IMR-90 (cell line): Measurements from ENCODE around the gene CHN1. TPM values are rescaled to one million over a fixed set of nuclear protein-coding genes. Genes with fewer than 3 reads are reported as not detected.

ENCODE experiments used
- ATAC-seq: fragments of 200-7000 bp; cut with Tn5 transposase; 2 replicates; pipeline ENCODE4 v1.9.1; 2020; ENCODE audit warnings: low read depth, mild to moderate bottlenecking, moderate library complexity
- BruUV-seq: library from RNA; stranded (reverse); fragments of 400-500 nt; replicated peaks from 2 replicates; lab custom pipeline; 2021; lab: Mats Ljungman, UMichigan
- CTCF ChIA-PET: fragments of 300-600 bp; formaldehyde crosslinking; extraction: SDS; loops from one replicate; lab custom pipeline; 2021; ENCODE audit warnings: antibody characterized with exemption; lab: Yijun Ruan, JAX
- POLR2A ChIA-PET: fragments of 300-600 bp; sonication (Branson Sonifier 250); formaldehyde crosslinking; loops from one replicate; lab custom pipeline; 2022; ENCODE audit warnings: antibody characterized with exemption; ENCODE audit not compliant: unreplicated experiment; lab: Charles Lee
- DNase-seq: peaks from one replicate; pipeline ENCODE4 v3.0.0; 2013
- H2AFZ ChIP-seq: replicated peaks from 2 replicates; pipeline ENCODE3; 2013; ENCODE audit warnings: low read length, mild to moderate bottlenecking; ENCODE audit not compliant: poor library complexity
- H2AK5ac ChIP-seq: 2 replicates; pipeline ENCODE4 v1.6.1; 2013; ENCODE audit warnings: low read depth, low read length, inconsistent platforms
- H2AK9ac ChIP-seq: replicated peaks from 2 replicates; pipeline ENCODE3; 2013; ENCODE audit warnings: mild to moderate bottlenecking, low read depth, low read length, moderate library complexity; ENCODE audit not compliant: poor library complexity
- H2BK120ac ChIP-seq: 2 replicates; pipeline ENCODE4 v1.6.1; 2013; ENCODE audit warnings: low read depth, low read length, inconsistent platforms
- H2BK15ac ChIP-seq: 3 replicates; pipeline ENCODE4 v1.6.1; 2013; ENCODE audit warnings: low read depth, low read length, inconsistent platforms
- H2BK20ac ChIP-seq: 2 replicates; pipeline ENCODE4 v1.6.1; 2013; ENCODE audit warnings: low read depth, mild to moderate bottlenecking, inconsistent platforms, low read length, moderate library complexity
- H2BK5ac ChIP-seq: 2 replicates; pipeline ENCODE4 v1.6.1; 2013; ENCODE audit warnings: mild to moderate bottlenecking, low read depth, low read length, inconsistent platforms; ENCODE audit not compliant: poor library complexity, severe bottlenecking
- H3K14ac ChIP-seq: replicated peaks from 2 replicates; pipeline ENCODE4 v1.6.1; 2013; ENCODE audit warnings: low read depth, low read length, inconsistent platforms
- H3K18ac ChIP-seq: 2 replicates; pipeline ENCODE4 v1.6.1; 2013; ENCODE audit warnings: low read depth, low read length, control low read depth
- H3K23ac ChIP-seq: 2 replicates; pipeline ENCODE4 v1.6.1; 2013; ENCODE audit warnings: low read depth, low read length, inconsistent platforms
- H3K27ac ChIP-seq: 2 replicates; pipeline ENCODE4 v1.5.1; 2013; ENCODE audit warnings: mild to moderate bottlenecking, control low read depth, low read length; ENCODE audit not compliant: insufficient read depth
- H3K27me3 ChIP-seq: 2 replicates; pipeline ENCODE4 v1.6.1; 2013; ENCODE audit warnings: low read length; ENCODE audit not compliant: control insufficient read depth, insufficient read depth
- H3K36me3 ChIP-seq: 2 replicates; pipeline ENCODE4 v1.6.1; 2013; ENCODE audit warnings: low read length, mixed read lengths; ENCODE audit not compliant: control insufficient read depth, insufficient read depth
- H3K4ac ChIP-seq: 2 replicates; pipeline ENCODE4 v1.6.1; 2013; ENCODE audit warnings: low read depth, low read length, inconsistent platforms
- H3K4me1 ChIP-seq: 2 replicates; pipeline ENCODE4 v1.6.1; 2013; ENCODE audit warnings: low read length, mixed read lengths; ENCODE audit not compliant: control insufficient read depth, insufficient read depth
- H3K4me2 ChIP-seq: 2 replicates; pipeline ENCODE4 v1.6.1; 2013; ENCODE audit warnings: low read depth, mild to moderate bottlenecking, control low read depth, low read length, moderate library complexity
- H3K4me3 ChIP-seq: 2 replicates; pipeline ENCODE4 v1.5.1; 2013; ENCODE audit warnings: low read depth, mild to moderate bottlenecking, control low read depth, low read length, moderate library complexity; ENCODE audit not compliant: insufficient read depth
- H3K56ac ChIP-seq: 2 replicates; pipeline ENCODE4 v1.6.1; 2013; ENCODE audit warnings: low read length, inconsistent platforms; ENCODE audit not compliant: insufficient read depth; ENCODE audit errors: extremely low read depth
- H3K79me1 ChIP-seq, 2 experiments: 2 replicates each; pipeline ENCODE4 v1.6.1; 2013; ENCODE audit warnings: low read length in 2 of 2, inconsistent platforms in 1 of 2, low read depth in 1 of 2
- H3K9ac ChIP-seq: 2 replicates; pipeline ENCODE4 v1.6.1; 2013; ENCODE audit warnings: low read depth, low read length, control low read depth
- H3K9me1 ChIP-seq: 2 replicates; pipeline ENCODE4 v1.6.1; 2013; ENCODE audit warnings: low read length, inconsistent platforms; ENCODE audit not compliant: insufficient read depth
- H3K9me3 ChIP-seq: 2 replicates; pipeline ENCODE4 v1.6.1; 2013; ENCODE audit warnings: low read length; ENCODE audit not compliant: control insufficient read depth, insufficient read depth
- H4K20me1 ChIP-seq: 2 replicates; pipeline ENCODE4 v1.6.1; 2013; ENCODE audit warnings: low read length, inconsistent platforms; ENCODE audit not compliant: insufficient read depth
- H4K5ac ChIP-seq: 2 replicates; pipeline ENCODE4 v1.6.1; 2013; ENCODE audit warnings: mild to moderate bottlenecking, low read depth, low read length, control low read depth
- H4K8ac ChIP-seq, 2 experiments: 2 replicates each; pipeline ENCODE4 v1.6.1; 2013; ENCODE audit warnings: low read depth in 2 of 2, low read length in 2 of 2, control low read depth in 1 of 2, inconsistent platforms in 1 of 2
- H4K91ac ChIP-seq: 2 replicates; pipeline ENCODE4 v1.6.1; 2013; ENCODE audit warnings: low read depth, low read length, inconsistent platforms; ENCODE audit not compliant: insufficient read depth
- BHLHE40 ChIP-seq: fragments of 150-350 bp; IDR thresholded peaks from 2 replicates; pipeline ENCODE4 v1.6.1; 2016; ENCODE audit warnings: mild to moderate bottlenecking, low read depth, low read length
- CEBPB ChIP-seq: IDR thresholded peaks from 2 replicates; pipeline ENCODE4 v1.6.1; 2012; ENCODE audit warnings: low read depth, low read length, improper control_type of control experiment
- CHD1 ChIP-seq: IDR thresholded peaks from 2 replicates; pipeline ENCODE4 v1.6.1; 2012; ENCODE audit warnings: low read depth, low read length, improper control_type of control experiment
- CTCF ChIP-seq: conservative IDR thresholded peaks from 2 replicates; pipeline ENCODE4 v1.5.1; 2012; ENCODE audit warnings: mild to moderate bottlenecking, low read depth, low read length, improper control_type of control experiment
- ELK1 ChIP-seq: fragments of 150-350 bp; IDR thresholded peaks from 2 replicates; pipeline ENCODE4 v1.6.1; 2016; ENCODE audit warnings: low read depth, mild to moderate bottlenecking, low read length, moderate library complexity, borderline replicate concordance
- MAFK ChIP-seq: IDR thresholded peaks from 2 replicates; pipeline ENCODE4 v1.6.1; 2012; ENCODE audit warnings: low read depth, low read length, improper control_type of control experiment
- MAZ ChIP-seq: IDR thresholded peaks from 2 replicates; pipeline ENCODE4 v1.6.1; 2012; ENCODE audit warnings: low read depth, mild to moderate bottlenecking, low read length, improper control_type of control experiment, moderate library complexity, borderline replicate concordance
- MXI1 ChIP-seq: IDR thresholded peaks from 2 replicates; pipeline ENCODE4 v1.6.1; 2012; ENCODE audit warnings: low read depth, mild to moderate bottlenecking, low read length, moderate library complexity, borderline replicate concordance
- RAD21 ChIP-seq: IDR thresholded peaks from 2 replicates; pipeline ENCODE4 v1.6.1; 2012; ENCODE audit warnings: low read length, improper control_type of control experiment
- SMC3 ChIP-seq: fragments of 150-350 bp; IDR thresholded peaks from 2 replicates; pipeline ENCODE4 v1.6.1; 2016; ENCODE audit warnings: low read depth, mild to moderate bottlenecking, antibody characterized with exemption, low read length, moderate library complexity
- USF2 ChIP-seq: fragments of 150-350 bp; IDR thresholded peaks from 2 replicates; pipeline ENCODE4 v1.6.1; 2017; ENCODE audit warnings: mild to moderate bottlenecking, antibody characterized with exemption, low read length, low read depth
- WGBS, 2 experiments: methylation state at CpG; one replicate each; pipeline versions ENCODE4 v1.1.5 to v1.1.7; 2013; ENCODE audit warnings: missing lambda C conversion rate in 2 of 2; ENCODE audit not compliant: insufficient read length in 1 of 2; ENCODE audit errors: extremely low coverage in 2 of 2; 5-methylcytosine and 5-hydroxymethylcytosine counted together
- dilution Hi-C: fragments of 300-500 bp; cut with HindIII; formaldehyde crosslinking; loops from one replicate; pipeline ENCODE4 v1.14.3; 2018; ENCODE audit warnings: low sequenced_read_pairs; ENCODE audit not compliant: unreplicated experiment
- in situ Hi-C: fragments of 300-500 bp; cut with MboI; formaldehyde crosslinking; loops from 3 replicates; pipeline ENCODE4 v1.14.3; 2019; ENCODE audit warnings: low sequenced_read_pairs, inconsistent platforms, mixed read lengths
- intact Hi-C: fragments of 100-400 bp; cut with micrococcal nuclease; formaldehyde crosslinking; loops from 2 replicates; pipeline ENCODE4 v1.10.0; 2022
- polyA plus RNA-seq, 3 experiments: library from polyadenylated mRNA; depleted of rRNA; stranded (reverse); fragments of >200 nt; gene quantifications; 2 replicates each; pipeline ENCODE4 v1.2.3, GENCODE V29; 2012; ENCODE audit warnings: low replicate concordance in 1 of 3
- total RNA-seq: library from RNA; depleted of rRNA; stranded (reverse); fragments of >200 nt; gene quantifications from 2 replicates; pipeline ENCODE4 v1.2.3, GENCODE V29; 2012

Gene CHN1
- total and polyA plus RNA-seq, 2 of the 4 experiments (the other 2 are of a cell fraction), result 58.4 to 66.9 TPM

- Histone ChIP-seq H3K4me1 (peaks cover 11% of the 10 kb centered on the region), H3K56ac (no peak overlapping the region), H3K4me2 (no peak overlapping the region), H3K4me3 (no peak overlapping the region), H3K9ac (no peak overlapping the region), H3K36me3 (peaks cover 29% of the 10 kb centered on the region), H2BK15ac (no peak overlapping the region), H3K23ac (no peak overlapping the region; the same call in 1 of the 2 replicates), H4K91ac (no peak overlapping the region), H2BK120ac (peak overlapping the region; percentile 88; the same call in 1 of the 2 replicates), H3K4ac (peak overlapping the region; percentile 81; the same call in 1 of the 2 replicates), H2AFZ (no peak overlapping the region), H4K5ac (no peak overlapping the region), H3K27ac (peak overlapping the region; percentile 47; the same call in 1 of the 2 replicates), H4K8ac (peak overlapping the region in 1 of 2 experiments; percentile 90; a peak in 2 of 4 replicates), H3K27me3 (no peaks in the 10 kb centered on the region), H2AK9ac (no peak overlapping the region), H3K9me1 (peaks cover 14% of the 10 kb centered on the region), H3K14ac (no peak overlapping the region; the same call in 1 of the 2 replicates), H3K9me3 (no peaks in the 10 kb centered on the region), H2BK5ac (peak overlapping the region; percentile 65), H2BK20ac (no peak overlapping the region; the same call in 1 of the 2 replicates), H3K79me1 (peaks cover 0 to 25% of the 10 kb centered on the region in 2 experiments; a peak in 2 of 4 replicates), H4K20me1 (no peaks in the 10 kb centered on the region), H3K18ac (0 out of 2 replicates have a peak overlapping the region, but pooled peaks have one; percentile 12), H2AK5ac (no peak overlapping the region)
- no CpG with 5 or more reads among the region's 1 CpG for WGBS, 2 experiments
- no peak for TF ChIP-seq ELK1
- no peak for TF ChIP-seq MAZ
- TF ChIP-seq MXI1, result no peak
- no peak for TF ChIP-seq BHLHE40
- no peak for TF ChIP-seq SMC3
- no peak for TF ChIP-seq MAFK
- no peak for TF ChIP-seq CEBPB
- TF ChIP-seq CTCF, result no peak
- no peak for TF ChIP-seq USF2
- TF ChIP-seq RAD21, result no peak
- no peak for TF ChIP-seq CHD1
- no TSS peak for BruUV-seq
- ATAC-seq (no peak), DNase-seq (no peak)
- in situ Hi-C loops, result no loop called here
- dilution Hi-C loops, result no loop called here
- POLR2A ChIA-PET, result no interaction called here
- intact Hi-C loops, result no loop called here
- CTCF ChIA-PET, result no interaction called here
These were observed 197.2 kb downstream of the CHN1 start for GRCh38 chr2:174807931-174808330.
